Measurements from ENCODE around the gene TRIM13. TPM values are rescaled to one million over a fixed set of nuclear protein-coding genes. Genes with fewer than 3 reads are reported as not detected.
"Not testable (repeated sequence)": the region's sequence is repeated elsewhere in the genome, so short reads cannot be mapped to it uniquely, and the experiment has no call there.

The TRIM13 gene
- total RNA-seq, 2 experiments from 2014 or later, result 10.6 to 12.9 TPM

DNA sequence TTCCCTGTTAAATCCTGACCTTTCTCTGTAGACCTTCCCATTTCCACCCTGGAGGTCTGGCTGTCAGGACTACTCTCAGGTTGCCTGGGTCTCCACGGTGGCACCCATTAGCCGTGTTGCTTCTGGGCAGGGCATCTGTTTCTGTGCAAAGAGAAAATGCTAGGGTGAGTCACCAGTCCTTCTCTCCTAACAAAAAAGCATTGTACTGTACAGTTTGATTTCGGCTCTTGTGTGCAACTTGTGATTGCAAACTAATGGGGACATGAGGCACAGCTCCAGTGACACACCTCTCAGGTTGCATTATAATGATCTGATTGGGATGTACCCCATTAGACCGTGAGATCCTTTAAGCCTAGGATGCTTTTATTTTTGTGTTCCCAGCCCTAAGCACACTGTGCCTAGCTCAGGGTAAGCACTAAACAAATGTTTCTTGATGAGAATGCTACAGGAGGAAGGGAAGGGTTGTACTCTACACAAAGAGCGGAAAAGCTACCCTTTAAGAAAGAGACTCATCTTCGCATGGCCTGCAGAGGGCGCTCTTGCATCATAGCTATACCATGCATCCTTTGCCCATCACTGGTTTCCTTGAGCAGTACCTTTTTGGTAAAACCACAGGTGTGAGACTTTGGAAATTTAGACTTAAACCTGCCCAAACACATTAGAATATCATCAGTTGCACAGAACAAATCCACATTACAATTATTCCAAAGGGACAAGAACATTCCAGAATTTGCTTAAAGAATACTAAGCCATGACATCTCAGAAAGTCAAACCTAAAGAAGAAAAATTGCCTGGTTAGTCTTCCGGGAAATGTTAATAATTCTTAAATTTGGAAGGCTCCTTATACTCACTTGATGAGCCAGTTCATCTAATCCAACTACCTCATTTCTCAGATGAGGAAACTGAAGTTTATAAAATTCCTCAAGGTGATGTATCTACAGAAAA, 20.3 kb upstream of the TRIM13 start:
- no peaks in the 10 kb centered on the region for H3K36me3 Mint-ChIP-seq (ENCODE audit: low read depth)
- peak; percentile 87 for DNase-seq

DNA sequence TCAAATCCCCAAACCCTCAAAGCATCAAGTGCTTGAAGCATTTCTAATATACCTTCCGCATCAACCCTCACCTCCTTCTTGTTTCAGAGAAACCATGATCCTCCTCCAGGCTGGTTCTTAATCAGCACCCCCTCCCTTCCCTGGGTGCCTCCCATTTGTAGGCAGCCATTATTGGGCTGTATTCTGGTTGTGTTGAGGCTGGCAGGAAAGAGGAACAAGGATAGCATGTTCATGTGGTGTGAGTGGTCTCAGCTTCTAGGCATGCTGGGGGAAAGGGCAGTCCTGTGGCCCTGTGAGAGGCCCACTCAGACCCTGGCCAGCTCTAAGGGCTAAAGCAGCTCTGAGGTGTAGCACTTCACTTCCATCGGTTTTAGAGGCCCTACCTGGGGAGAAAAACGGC, 18.9 kb upstream of the TRIM13 start:
- Mint-ChIP-seq H3K9me3 (ENCODE audit: low read depth) (no peaks in the 10 kb centered on the region), H3K4me3 (no peak overlapping the region), H3K27ac (no peak overlapping the region), H3K27me3 (no peaks in the 10 kb centered on the region), H3K36me3 (ENCODE audit: low read depth) (no peaks in the 10 kb centered on the region), H3K4me1 (no peaks in the 10 kb centered on the region)
- CTCF ChIA-PET, result interaction anchor here (0.5 to 2.8 kb wide), 7 partner anchors 11 to 1091 kb away, joined by 3 to 19 read pairs (median 3); no protein-coding TSS in a partner anchor
- POLR2A ChIA-PET, result interaction anchor here (0.5 kb wide), 1 partner anchor 959 kb away, joined by 3 read pairs; no protein-coding TSS in a partner anchor
- no peak for ATAC-seq
- no peak for DNase-seq
- intact Hi-C loops (cut with DNase I, micrococcal nuclease), result loop anchor here (2.0 to 5.0 kb wide), 2 partner anchors 289 to 933 kb away; no protein-coding TSS in a partner anchor

More for the DNA sequence above, 20.3 kb upstream of the TRIM13 start:
- Mint-ChIP-seq H3K9me3 (ENCODE audit: low read depth) (no peaks in the 10 kb centered on the region), H3K4me1 (no peaks in the 10 kb centered on the region), H3K27me3 (no peaks in the 10 kb centered on the region), H3K4me3 (no peak overlapping the region), H3K27ac (no peak overlapping the region)
- CTCF ChIA-PET, result interaction anchor here (0.5 to 2.8 kb wide), 38 partner anchors 11 to 1144 kb away, joined by 3 to 19 read pairs (median 3); partner anchors contain the start of genes SPRYD7 and TRIM13
- POLR2A ChIA-PET, result interaction anchor here (0.9 kb wide), 1 partner anchor 106 kb away, joined by 3 read pairs; no protein-coding TSS in a partner anchor
- peak; percentile 83 for ATAC-seq
- intact Hi-C loops (cut with DNase I, micrococcal nuclease), result loop anchor here (1.0 to 5.0 kb wide), 6 partner anchors 291 to 1094 kb away; no protein-coding TSS in a partner anchor

DNA sequence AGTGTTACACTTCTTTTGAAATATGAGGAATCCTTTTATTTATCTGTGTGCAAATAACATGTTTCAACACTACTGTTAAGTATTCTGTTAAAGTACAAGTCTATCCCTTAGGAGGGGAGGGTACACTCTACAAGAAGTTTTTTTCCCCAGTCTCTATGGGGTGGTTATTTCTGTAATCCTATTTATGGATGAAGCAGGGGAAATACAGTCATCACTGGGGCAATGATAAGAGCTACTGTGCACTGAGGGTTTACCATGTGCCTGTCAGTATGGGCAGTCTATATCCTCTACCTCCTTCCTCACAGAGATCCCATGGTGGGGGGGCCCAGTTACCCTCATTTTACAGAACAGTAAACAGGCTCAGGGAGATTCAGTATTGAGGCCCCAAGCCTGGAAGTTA, 16.6 kb upstream of the TRIM13 start:
- POLR2A ChIA-PET, result interaction anchor here (0.6 kb wide), 1 partner anchor 17 kb away, joined by 3 read pairs; the partner anchor contains the start of gene TRIM13
- intact Hi-C loops (cut with DNase I, micrococcal nuclease), result no loop called here

DNA sequence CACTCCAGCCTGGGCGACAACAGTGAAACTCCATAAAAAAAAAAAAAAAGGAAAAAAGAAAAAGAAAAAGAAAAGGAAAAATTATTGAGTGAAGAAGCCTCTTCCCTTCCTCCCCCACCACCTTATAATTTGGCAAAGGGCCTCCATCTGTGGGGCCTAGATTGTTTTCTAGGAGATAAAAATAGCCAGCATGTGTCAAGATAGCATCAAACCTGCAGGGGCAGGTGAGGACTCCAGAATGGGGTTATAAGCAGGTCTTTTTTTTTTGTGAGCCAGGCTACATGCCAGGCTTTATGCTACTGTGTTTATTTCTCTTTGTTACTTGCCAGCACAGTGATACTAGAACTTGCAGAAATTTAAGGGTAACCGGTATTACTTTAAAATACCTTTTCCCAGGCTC, 11.7 kb upstream of the TRIM13 start:
- Mint-ChIP-seq H3K4me1 (no peaks in the 10 kb centered on the region), H3K27ac (no peak overlapping the region), H3K9me3 (ENCODE audit: low read depth) (no peaks in the 10 kb centered on the region), H3K27me3 (no peaks in the 10 kb centered on the region), H3K36me3 (ENCODE audit: low read depth) (no peaks in the 10 kb centered on the region), H3K4me3 (no peak overlapping the region)
- POLR2A ChIA-PET, result no interaction called here
- DNase-seq (no peak), ATAC-seq (no peak)
- CTCF ChIA-PET, result no interaction called here
- intact Hi-C loops (cut with DNase I, micrococcal nuclease), result no loop called here

More for the DNA sequence above, 16.6 kb upstream of the TRIM13 start:
- CTCF ChIA-PET, result interaction anchor here (0.6 to 1.1 kb wide), 4 partner anchors 17 to 825 kb away, joined by 3 to 4 read pairs (median 3); partner anchors contain the start of gene TRIM13
- Mint-ChIP-seq H3K4me3 (no peak overlapping the region), H3K27me3 (no peaks in the 10 kb centered on the region), H3K36me3 (ENCODE audit: low read depth) (no peaks in the 10 kb centered on the region), H3K9me3 (ENCODE audit: low read depth) (no peaks in the 10 kb centered on the region), H3K4me1 (no peaks in the 10 kb centered on the region), H3K27ac (no peak overlapping the region)
- DNase-seq (no peak), ATAC-seq (no peak)

DNA sequence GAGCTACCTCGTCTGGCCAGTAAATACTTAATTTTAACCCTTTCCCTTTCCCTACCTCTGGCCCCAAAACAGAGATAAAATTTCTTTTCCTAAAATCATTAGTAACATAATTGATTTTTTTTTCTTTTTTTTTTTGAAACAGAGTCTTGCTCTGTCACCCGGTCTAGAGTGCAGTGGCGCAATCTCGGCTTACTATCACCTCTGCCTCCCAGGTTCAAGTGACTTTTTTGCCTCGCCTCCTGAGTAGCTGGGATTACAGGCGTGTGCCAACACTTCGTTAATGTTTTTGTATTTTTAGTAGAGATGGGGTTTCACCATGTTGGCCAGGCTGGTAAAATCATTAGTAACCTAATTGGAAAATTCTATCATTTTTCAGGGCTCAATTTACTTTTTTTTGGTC, 10.4 kb upstream of the TRIM13 start:
- H3K27ac Mint-ChIP-seq, result no peak overlapping the region
- CTCF ChIA-PET, result no interaction called here

DNA sequence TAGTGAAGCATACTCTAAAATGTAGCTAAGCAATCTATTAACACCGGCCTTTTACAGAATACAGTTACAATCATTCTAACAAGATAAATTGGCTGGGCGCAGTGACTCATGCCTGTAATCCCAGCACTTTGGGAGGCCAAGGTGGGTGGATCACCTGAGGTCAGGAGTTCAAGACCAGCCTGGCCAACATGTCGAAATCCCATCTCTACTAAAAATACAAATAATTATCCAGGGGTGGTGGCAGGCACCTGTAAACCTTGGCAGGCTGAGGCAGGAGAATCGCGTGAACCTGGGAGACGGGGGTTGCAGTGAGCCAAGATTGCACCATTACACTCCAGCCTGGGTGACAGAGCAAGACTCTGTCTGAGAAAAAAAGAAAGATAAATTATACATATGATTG, 6.2 kb upstream of the TRIM13 start:
- CTCF ChIA-PET, result interaction anchor here (0.9 kb wide), 1 partner anchor 14 kb away, joined by 3 read pairs; no protein-coding TSS in a partner anchor
- DNase-seq; H3K9me3 Mint-ChIP-seq (ENCODE audit: low read depth); H3K36me3 Mint-ChIP-seq (ENCODE audit: low read depth); ATAC-seq; H3K4me3 Mint-ChIP-seq; POLR2A ChIA-PET; H3K27me3 Mint-ChIP-seq; H3K4me1 Mint-ChIP-seq; H3K27ac Mint-ChIP-seq; intact Hi-C loops (cut with DNase I, micrococcal nuclease): not testable (repeated sequence)

More for the DNA sequence above, 10.4 kb upstream of the TRIM13 start:
- H3K27me3 Mint-ChIP-seq, result no peaks in the 10 kb centered on the region
- ATAC-seq (no peak), DNase-seq (no peak)
- H3K36me3 Mint-ChIP-seq (ENCODE audit: low read depth), result no peaks in the 10 kb centered on the region
- H3K9me3 Mint-ChIP-seq (ENCODE audit: low read depth), result no peaks in the 10 kb centered on the region
- intact Hi-C loops (cut with DNase I, micrococcal nuclease), result no loop called here
- POLR2A ChIA-PET, result no interaction called here
- no peaks in the 10 kb centered on the region for H3K4me1 Mint-ChIP-seq
- H3K4me3 Mint-ChIP-seq, result no peak overlapping the region

DNA sequence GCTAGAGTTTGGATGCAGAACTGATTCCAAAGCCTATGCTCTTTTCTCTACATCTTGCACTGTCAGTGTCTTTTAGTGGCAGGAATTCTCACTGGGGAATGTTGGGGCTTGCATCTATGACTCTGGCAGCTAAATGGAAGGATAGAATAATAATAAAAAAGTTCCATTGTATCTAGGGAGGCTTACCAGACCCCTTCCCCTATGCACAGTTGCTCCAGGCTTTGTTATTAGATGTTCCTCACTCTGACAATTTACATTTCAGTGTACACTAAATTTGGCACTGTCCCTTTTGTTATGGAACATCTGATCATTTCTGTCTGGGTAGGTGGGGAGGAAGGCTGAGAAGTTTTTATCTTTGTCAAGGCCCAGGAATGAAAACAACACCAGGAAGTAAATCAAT, 3.7 kb upstream of the TRIM13 start:
- CTCF ChIA-PET, result interaction anchor here (0.6 kb wide), 1 partner anchor 9 kb away, joined by 3 read pairs; no protein-coding TSS in a partner anchor
- intact Hi-C loops (cut with DNase I, micrococcal nuclease), result no loop called here
- H3K27me3 Mint-ChIP-seq, result no peaks in the 10 kb centered on the region
- no peak overlapping the region for H3K27ac Mint-ChIP-seq
- DNase-seq (no peak), ATAC-seq (no peak)
- H3K4me1 Mint-ChIP-seq, result peaks cover 9% of the 10 kb centered on the region
- H3K4me3 Mint-ChIP-seq, result no peak overlapping the region
- POLR2A ChIA-PET, result no interaction called here
- peaks cover 3% of the 10 kb centered on the region for H3K36me3 Mint-ChIP-seq (ENCODE audit: low read depth)
- no peaks in the 10 kb centered on the region for H3K9me3 Mint-ChIP-seq (ENCODE audit: low read depth)

DNA sequence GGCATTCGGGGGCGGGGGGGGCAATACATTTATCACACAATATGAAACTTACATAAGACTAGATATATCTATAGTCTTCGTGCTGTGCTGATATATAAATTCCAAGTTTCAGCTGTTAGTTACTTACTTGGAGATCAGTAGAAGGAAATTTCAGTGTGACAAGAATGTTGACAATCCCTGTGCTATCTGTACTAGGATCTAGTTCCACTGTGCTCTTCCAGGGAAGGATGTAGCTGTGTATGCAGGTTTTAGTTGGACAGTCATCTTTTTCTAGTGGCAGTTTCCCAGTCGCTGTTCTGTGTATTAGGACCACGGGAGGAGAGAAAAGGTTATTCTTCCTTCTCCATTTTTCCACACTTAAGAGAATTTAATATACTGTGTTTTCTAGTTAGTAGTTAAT, 3.2 kb upstream of the TRIM13 start:
- ATAC-seq, result no peak
- CTCF ChIA-PET, result no interaction called here
- no peak overlapping the region for H3K4me3 Mint-ChIP-seq

DNA sequence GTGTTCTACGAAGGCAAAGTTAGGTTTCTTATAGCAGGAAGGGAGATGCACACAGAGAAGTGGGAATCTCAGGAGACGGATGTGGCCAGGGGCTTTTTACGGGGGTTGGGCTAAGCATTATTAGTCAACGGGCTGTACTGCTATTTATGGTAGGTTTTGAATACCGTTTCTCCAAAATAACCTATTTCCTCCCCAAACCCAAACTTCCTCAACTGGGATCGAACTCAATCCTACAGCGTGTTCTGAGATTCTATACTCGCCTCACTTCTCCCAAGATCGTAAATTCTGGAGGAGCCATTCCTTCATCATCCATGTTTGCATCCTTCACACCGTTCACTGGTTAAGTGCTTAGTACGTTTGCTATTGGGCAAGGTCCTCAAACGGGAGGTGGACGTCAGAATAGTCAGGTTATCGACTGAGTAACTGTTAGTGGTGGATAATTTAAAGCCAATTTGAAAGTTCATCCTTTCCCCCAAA, 1.2 kb upstream of the TRIM13 start:
- Mint-ChIP-seq H3K27ac (peak overlapping the region; percentile 21), H3K27me3 (no peaks in the 10 kb centered on the region), H3K36me3 (ENCODE audit: low read depth) (peaks cover 19% of the 10 kb centered on the region), H3K9me3 (ENCODE audit: low read depth) (no peaks in the 10 kb centered on the region), H3K4me1 (peaks cover 34% of the 10 kb centered on the region), H3K4me3 (peak overlapping the region; percentile 77)
- intact Hi-C loops (cut with DNase I, micrococcal nuclease), result loop anchor here (1.0 to 5.0 kb wide), 11 partner anchors 59 to 1807 kb away; partner anchors contain the start of genes CAB39L (in 1 of the 2), DHRS12 (in 1 of the 2), EBPL (in 1 of the 2) and INTS6 (in 1 of the 2)
- CTCF ChIA-PET, result interaction anchor here (2.7 to 3.1 kb wide), 2 partner anchors 59 to 916 kb away, joined by 9 to 10 read pairs; partner anchors contain the start of gene SPRYD7
- ATAC-seq (no peak), DNase-seq (no peak)
- POLR2A ChIA-PET, result no interaction called here

More for the DNA sequence above, 3.2 kb upstream of the TRIM13 start:
- H3K9me3 Mint-ChIP-seq (ENCODE audit: low read depth), result no peaks in the 10 kb centered on the region
- intact Hi-C loops (cut with DNase I, micrococcal nuclease), result no loop called here
- no peak for DNase-seq
- no peak overlapping the region for H3K27ac Mint-ChIP-seq
- H3K36me3 Mint-ChIP-seq (ENCODE audit: low read depth), result peaks cover 8% of the 10 kb centered on the region
- POLR2A ChIA-PET, result interaction anchor here (0.7 kb wide), 1 partner anchor 113 kb away, joined by 3 read pairs; no protein-coding TSS in a partner anchor
- H3K4me1 Mint-ChIP-seq, result peaks cover 15% of the 10 kb centered on the region
- no peaks in the 10 kb centered on the region for H3K27me3 Mint-ChIP-seq

DNA sequence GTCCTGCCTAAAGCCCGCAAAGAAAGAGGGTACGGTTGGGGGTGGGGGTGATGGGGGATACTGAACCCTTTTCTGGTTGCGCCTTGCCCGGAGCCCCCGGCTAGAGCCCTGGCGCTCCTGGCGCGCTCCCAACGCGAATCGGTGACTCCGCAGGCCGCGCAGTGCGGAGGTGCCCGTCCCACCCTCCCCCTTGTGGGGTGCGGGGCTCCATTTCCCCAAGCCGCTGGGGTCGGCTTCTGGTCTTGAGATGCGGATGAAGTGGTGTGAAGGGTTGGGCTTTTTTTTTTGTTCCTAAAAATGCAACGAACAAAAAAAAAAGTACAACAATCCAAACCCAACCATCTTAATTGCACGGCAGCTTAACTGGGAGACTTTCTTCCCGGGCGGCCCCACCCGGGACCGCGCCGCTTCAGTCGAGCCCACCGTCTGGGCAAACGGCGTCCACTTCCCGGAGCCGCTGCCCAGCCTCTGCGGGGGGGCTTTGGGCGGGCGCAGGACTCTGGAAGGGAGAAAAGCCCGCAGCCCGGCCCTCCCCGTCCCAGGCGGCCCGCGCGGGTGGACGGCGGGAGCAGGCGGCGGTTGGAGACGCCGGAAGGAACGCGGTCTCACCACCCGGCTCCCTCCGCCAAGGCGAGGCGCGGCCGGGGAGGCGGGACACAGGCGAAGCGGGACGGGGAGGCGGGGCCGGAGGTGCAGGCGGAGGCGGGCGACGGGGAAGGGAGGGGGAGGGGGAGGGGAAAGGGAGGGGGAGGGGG, 504 bp upstream of the TRIM13 start:
- Mint-ChIP-seq H3K36me3 (ENCODE audit: low read depth) (peaks cover 21% of the 10 kb centered on the region), H3K27ac (no peak overlapping the region), H3K9me3 (ENCODE audit: low read depth) (no peaks in the 10 kb centered on the region), H3K4me3 (peak overlapping the region; percentile 77), H3K27me3 (no peaks in the 10 kb centered on the region), H3K4me1 (peaks cover 40% of the 10 kb centered on the region)
- ATAC-seq (peak; percentile 64), DNase-seq (peak; percentile 93)
- CTCF ChIA-PET, result interaction anchor here (0.6 to 3.8 kb wide), 20 partner anchors 16 to 915 kb away, joined by 3 to 29 read pairs (median 5); partner anchors contain the start of genes KCNRG, RNASEH2B and SPRYD7
- POLR2A ChIA-PET, result interaction anchor here (1.0 to 1.5 kb wide), 9 partner anchors 79 to 430 kb away, joined by 3 to 16 read pairs (median 5); partner anchors contain the start of gene KPNA3
- intact Hi-C loops (cut with DNase I, micrococcal nuclease), result loop anchor here (1.0 to 5.0 kb wide), 11 partner anchors 60 to 1806 kb away; partner anchors contain the start of genes CAB39L (in 1 of the 2), DHRS12 (in 1 of the 2), EBPL (in 1 of the 2) and INTS6 (in 1 of the 2)

All from activated CD4-positive, alpha-beta T cell treated with anti-CD3 and anti-CD28 coated beads for 36 hours (primary cell).